Loucy (cell line): Measurements from ENCODE around the gene TMCC3.

Experiments used
- H2AFZ ChIP-seq: fragments of 200-600 bp; sonication (generic); 2 replicates; pipeline ENCODE4 v1.6.0; 2016; ENCODE audit warnings: antibody characterized with exemption, mild to moderate bottlenecking, low read length, moderate library complexity
- H3F3A ChIP-seq: fragments of 200-600 bp; 2 replicates; pipeline ENCODE4 v1.6.0; 2016; ENCODE audit warnings: antibody characterized with exemption, low read depth, mild to moderate bottlenecking
- H3K27me3 ChIP-seq: fragments of 200-600 bp; sonication (generic); 2 replicates; pipeline ENCODE4 v1.6.1; 2014; ENCODE audit warnings: low read length, mild to moderate bottlenecking; ENCODE audit not compliant: insufficient read depth, poor library complexity, severe bottlenecking
- H3K36me3 ChIP-seq: fragments of 200-600 bp; sonication (generic); 2 replicates; pipeline ENCODE4 v1.6.1; 2016; ENCODE audit warnings: low read length; ENCODE audit not compliant: insufficient read depth
- H3K4me1 ChIP-seq: fragments of 200-600 bp; sonication (generic); 2 replicates; pipeline ENCODE4 v1.5.1; 2014; ENCODE audit warnings: low read length, mild to moderate bottlenecking; ENCODE audit not compliant: insufficient read depth, poor library complexity, severe bottlenecking
- H3K4me2 ChIP-seq: fragments of 200-600 bp; sonication (generic); 2 replicates; pipeline ENCODE4 v1.6.0; 2014; ENCODE audit warnings: antibody characterized with exemption, low read length, low read depth, mild to moderate bottlenecking; ENCODE audit not compliant: poor library complexity, severe bottlenecking
- H3K4me3 ChIP-seq: fragments of 200-600 bp; sonication (generic); 2 replicates; pipeline ENCODE4 v1.5.1; 2014; ENCODE audit warnings: low read length, mild to moderate bottlenecking, mixed read lengths; ENCODE audit not compliant: poor library complexity, severe bottlenecking
- H3K79me2 ChIP-seq: fragments of 200-600 bp; sonication (generic); 2 replicates; pipeline ENCODE4 v1.6.1; 2014; ENCODE audit warnings: low read length; ENCODE audit not compliant: insufficient read depth
- H3K9ac ChIP-seq: fragments of 200-600 bp; sonication (generic); 2 replicates; pipeline ENCODE4 v1.6.0; 2014; ENCODE audit warnings: mild to moderate bottlenecking, low read depth, low read length, moderate library complexity; ENCODE audit not compliant: poor library complexity, severe bottlenecking
- H3K9me2 ChIP-seq: fragments of 200-600 bp; sonication (generic); replicated peaks from 2 replicates; pipeline ENCODE4 v1.6.1; 2016; ENCODE audit warnings: low read depth, low read length, mixed read lengths
- H3K9me3 ChIP-seq: fragments of 200-600 bp; sonication (generic); 2 replicates; pipeline ENCODE4 v1.6.1; 2014; ENCODE audit warnings: mild to moderate bottlenecking, antibody characterized with exemption, low read length, low read depth; ENCODE audit not compliant: insufficient read depth
- H4K20me1 ChIP-seq: fragments of 200-600 bp; sonication (generic); 2 replicates; pipeline ENCODE4 v1.6.0; 2014; ENCODE audit warnings: antibody characterized with exemption, low read length, mild to moderate bottlenecking; ENCODE audit not compliant: insufficient read depth, poor library complexity, severe bottlenecking
- CTCF ChIP-seq: fragments of 200-600 bp; sonication (generic); conservative IDR thresholded peaks from 2 replicates; pipeline ENCODE4 v1.5.1; 2014; ENCODE audit warnings: mild to moderate bottlenecking, antibody characterized with exemption, low read length
- EZH2phosphoT487 ChIP-seq: fragments of 200-600 bp; IDR thresholded peaks from 2 replicates; pipeline ENCODE4 v1.6.1; 2018; ENCODE audit warnings: antibody characterized with exemption, mild to moderate bottlenecking, moderate library complexity, borderline replicate concordance

TMCC3 gene

GRCh38 chr12:94628369-94628768 lies 22.0 kb downstream of the TMCC3 start:
- Histone ChIP-seq H3K4me2 (no peak overlapping the region), H3F3A (no peaks in the 10 kb centered on the region), H3K36me3 (no peaks in the 10 kb centered on the region), H3K27me3 (no peaks in the 10 kb centered on the region), H4K20me1 (no peaks in the 10 kb centered on the region), H3K9ac (no peak overlapping the region), H3K9me2 (no peaks in the 10 kb centered on the region), H2AFZ (no peak overlapping the region), H3K79me2 (no peaks in the 10 kb centered on the region), H3K9me3 (no peaks in the 10 kb centered on the region), H3K4me1 (no peaks in the 10 kb centered on the region), H3K4me3 (no peak overlapping the region)
- TF ChIP-seq CTCF (no peak), EZH2phosphoT487 (no peak)

- no peak overlapping the region for H2AFZ ChIP-seq
- no peak for TF ChIP-seq CTCF
- TF ChIP-seq EZH2phosphoT487 = no peak
- H3K36me3 ChIP-seq = no peaks in the 10 kb centered on the region
- H3K79me2 ChIP-seq = no peaks in the 10 kb centered on the region
- no peaks in the 10 kb centered on the region for H3F3A ChIP-seq
- H3K9ac ChIP-seq = no peak overlapping the region
- no peaks in the 10 kb centered on the region for H3K4me1 ChIP-seq
- H4K20me1 ChIP-seq = no peaks in the 10 kb centered on the region
- H3K9me3 ChIP-seq = no peaks in the 10 kb centered on the region
- H3K9me2 ChIP-seq = no peaks in the 10 kb centered on the region
- H3K4me2 ChIP-seq = no peak overlapping the region
- H3K4me3 ChIP-seq = no peak overlapping the region
- no peaks in the 10 kb centered on the region for H3K27me3 ChIP-seq
Observed at GRCh38 chr12:94625531-94625930, 24.8 kb downstream of the TMCC3 start.

GRCh38 chr12:94623161-94623920 lies 27.0 kb downstream of the TMCC3 start:
- Histone ChIP-seq H3K27me3 (no peaks in the 10 kb centered on the region), H3K9me3 (no peaks in the 10 kb centered on the region), H3K9ac (no peak overlapping the region), H3K36me3 (no peaks in the 10 kb centered on the region), H3K4me3 (no peak overlapping the region), H3K79me2 (no peaks in the 10 kb centered on the region), H3K4me2 (no peak overlapping the region), H3K9me2 (no peaks in the 10 kb centered on the region), H4K20me1 (no peaks in the 10 kb centered on the region), H3K4me1 (no peaks in the 10 kb centered on the region), H2AFZ (no peak overlapping the region), H3F3A (no peaks in the 10 kb centered on the region)
- TF ChIP-seq CTCF = no peak
- TF ChIP-seq EZH2phosphoT487 = no peak
